MV-4-11 (cell line): Measurements from ENCODE around the gene ABCG1.

Source experiments
- DNase-seq: peaks from one replicate; lab custom pipeline; 2025; lab: John Stamatoyannopoulos, UW

Gene ABCG1

DNA sequence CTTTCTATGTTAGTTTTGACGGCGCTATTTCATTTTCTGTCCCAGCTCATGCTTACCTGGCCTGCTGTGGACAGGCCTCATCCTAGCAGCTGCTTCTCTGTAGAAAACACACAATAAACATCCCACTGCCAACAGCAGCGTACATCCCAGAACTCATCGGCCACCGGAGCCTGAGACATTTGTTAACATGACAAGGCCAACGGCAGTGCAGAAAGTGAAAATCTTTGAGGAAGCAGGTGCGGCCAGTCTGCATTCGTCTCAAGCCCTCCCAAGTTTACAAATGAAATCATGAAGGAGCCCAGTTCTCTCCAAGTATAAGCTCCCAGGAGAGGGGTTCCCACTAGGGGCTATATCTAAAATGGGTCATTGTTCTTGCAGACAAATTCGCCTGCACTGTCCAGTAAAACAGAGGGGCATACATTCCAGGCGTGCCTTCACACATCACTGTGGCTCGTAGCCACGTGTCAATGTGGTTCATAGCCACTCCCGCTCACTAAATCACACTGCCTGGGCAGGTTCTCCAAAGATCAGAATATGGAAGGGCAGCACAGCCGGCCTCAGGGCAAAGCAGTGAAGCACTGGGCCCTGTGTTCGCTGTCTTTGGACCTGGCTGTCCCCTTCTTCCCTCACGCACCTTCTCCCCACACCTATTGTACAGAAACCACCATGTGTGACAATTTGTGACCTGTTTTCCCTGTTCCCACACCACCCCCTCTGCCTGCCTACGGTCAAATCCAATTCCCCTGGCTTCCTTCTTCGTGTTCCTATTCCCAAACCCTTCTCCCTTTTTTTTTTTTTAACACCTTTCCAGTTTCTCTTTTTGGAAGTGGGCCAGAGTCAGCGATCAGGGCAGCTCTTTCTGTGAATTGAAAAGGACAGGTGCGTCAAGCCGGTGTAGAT is 27.0 kb upstream of the ABCG1 start:
- no peak for DNase-seq

DNA sequence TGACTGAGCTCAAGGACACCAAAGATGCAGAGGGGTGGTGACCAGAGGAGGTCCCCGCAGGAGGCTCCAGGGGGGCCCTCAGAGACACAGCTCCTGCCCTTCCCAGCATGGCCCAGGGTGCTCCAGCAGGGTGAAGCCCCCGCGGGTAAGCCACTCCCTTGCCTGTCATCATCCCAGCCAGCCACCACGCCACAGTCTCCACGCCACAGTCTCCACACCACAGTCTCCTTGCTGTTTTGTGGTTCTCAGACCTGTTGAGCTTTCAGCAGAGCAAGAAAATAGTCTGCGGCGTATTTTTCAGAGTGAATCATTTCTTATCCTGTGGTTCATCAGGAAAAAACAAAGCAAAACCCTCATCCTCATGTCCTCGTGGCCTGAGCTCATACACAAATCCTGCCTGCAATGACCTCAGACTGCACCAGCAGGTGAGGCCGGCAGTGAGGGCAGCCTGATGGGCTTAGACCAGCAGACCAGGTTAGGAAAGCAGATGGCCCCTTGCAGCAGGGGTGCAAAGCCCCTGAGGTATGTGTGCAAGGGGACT is 25.7 kb upstream of the ABCG1 start:
- peak; percentile 62 for DNase-seq

DNA sequence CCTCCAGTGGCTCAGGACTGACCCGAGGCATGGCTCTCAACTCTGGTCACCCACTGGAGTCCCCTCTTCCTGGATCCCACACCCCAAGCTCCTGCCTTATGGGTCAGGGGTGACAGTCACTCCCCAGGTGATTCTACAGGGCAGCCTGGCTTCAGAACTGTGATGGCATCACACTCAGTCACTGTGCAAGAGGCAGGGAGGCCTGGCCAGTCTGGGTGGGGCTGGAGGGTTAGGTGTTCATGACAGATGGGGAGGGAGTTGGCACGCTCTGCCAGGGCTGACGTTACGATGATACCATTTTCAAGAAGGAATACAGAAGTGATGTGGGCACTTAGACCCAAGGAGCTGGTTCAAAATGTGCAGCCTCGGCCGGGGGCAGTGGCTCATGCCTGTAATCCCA is 25.2 kb upstream of the ABCG1 start:
- DNase-seq = no peak

DNA sequence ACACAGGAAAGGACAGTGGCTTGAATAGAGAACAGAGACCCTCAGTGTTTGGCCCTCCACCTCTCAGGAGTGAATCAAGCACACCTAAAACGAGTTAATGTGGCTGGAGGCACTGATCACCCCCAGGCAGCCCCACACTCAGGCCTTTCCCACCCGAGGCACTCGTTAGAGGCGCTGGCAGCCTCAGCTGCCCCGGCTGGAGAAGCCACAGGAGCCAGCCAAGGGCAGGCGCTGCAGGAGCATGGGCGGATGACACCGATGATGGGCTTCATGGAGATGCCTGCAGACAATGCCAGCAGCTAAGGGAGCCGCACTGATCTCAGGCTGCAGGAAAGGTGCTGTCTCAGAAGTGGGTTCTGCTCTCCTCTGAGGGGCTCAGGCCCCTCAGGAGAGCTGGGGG is 24.1 kb upstream of the ABCG1 start:
- DNase-seq = no peak

DNA sequence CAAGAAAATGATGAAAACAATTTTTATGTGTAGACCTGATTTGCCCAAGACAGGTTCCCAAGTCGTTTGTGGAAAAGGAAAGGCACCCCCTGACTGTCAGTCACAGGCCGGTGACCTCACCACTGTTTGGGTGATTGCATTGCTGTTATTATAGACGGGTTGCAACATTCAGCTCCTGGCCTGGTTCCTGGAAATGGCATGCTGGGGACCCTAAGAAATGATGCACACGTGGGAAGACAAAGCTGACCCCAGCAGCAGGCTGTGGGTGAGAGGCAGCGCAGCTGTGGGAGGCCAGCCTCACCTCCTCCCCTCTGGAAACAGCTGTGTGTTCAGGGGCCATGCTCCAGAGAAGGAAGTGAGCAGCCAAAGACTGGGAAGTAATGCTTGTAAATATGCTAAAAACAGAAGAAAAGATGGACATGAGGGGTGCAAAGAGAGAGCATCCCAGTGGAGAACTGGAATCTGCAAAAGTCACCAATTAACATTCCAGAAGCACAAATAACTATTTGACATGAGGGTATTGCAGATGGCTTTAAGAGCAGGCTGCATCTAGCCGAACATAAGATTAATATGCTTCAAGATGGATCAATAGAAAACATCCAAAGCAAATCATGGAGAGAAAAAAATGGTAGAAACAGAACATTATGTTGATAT is 23.4 kb upstream of the ABCG1 start:
- peak; percentile 98 for DNase-seq

DNA sequence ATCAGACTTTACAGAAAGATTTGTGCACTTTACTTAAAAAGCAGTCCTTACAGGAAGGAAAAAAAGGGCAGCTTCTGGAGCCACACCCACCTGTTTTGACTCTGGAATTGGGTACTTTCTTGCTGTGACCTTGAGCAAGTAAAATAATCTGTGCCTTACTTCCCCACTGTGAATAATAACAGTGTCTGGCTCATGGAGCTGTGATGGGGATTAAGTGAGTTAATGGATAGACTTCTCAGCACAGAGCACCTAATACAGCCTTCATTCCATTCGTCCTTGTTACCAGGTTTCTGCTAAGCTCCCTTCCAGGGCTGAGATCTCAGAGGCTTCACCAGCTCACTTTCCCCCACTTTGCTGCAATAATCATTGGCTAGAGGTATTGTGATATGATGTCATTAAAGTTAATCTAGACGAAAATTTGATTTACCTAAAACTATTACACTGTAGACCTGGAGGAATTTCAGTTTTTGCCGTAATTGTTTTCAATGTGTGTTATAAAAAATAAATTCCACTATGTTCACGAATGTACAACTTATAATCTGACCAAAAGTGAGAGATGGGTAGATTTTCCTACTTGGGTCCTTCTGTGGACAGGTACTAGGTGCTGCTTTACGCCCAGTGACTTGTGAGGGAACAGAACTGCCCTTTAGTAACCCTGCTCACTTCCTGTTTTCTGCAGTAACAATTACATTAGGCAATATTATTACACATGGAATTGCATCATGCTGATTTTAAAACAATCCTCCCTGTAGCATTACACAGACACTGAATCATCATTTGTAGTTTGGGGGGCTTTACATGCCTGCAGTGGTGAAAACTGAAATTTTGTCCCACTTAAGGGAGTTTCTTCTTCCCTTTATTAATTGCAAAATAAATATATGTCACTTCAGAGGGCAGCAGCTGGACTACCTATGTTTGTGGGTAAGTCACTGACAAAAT is 19.7 kb upstream of the ABCG1 start:
- peak; percentile 93 for DNase-seq

DNA sequence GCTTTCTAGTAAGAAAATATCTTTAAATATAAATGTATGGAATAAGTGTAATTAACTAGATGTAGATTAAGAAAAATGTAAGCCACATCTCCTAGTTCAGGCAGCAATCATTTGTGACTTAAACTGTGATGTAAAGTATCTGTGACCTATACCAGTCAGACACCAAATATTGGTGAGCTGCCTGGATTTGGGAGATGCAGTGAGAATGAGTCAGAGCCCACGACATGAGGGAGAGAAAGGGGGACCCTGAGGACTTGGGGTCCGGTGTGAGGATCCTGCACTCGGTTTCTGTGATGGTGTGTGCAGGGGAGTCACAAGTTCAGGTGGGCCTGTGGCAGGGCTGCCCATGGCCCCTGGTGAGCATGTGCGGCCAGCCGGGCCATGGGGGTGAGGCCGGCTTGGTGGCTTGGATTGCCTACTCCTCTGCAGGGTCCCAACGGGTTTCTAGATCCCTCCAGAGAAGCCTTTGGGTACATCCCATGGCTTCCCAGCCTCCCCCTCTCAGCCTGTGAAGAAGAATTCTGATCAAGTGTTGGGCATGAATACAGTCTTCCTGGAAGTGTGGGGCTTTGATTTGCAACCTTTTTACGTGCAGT is 19.0 kb upstream of the ABCG1 start:
- no peak for DNase-seq

DNA sequence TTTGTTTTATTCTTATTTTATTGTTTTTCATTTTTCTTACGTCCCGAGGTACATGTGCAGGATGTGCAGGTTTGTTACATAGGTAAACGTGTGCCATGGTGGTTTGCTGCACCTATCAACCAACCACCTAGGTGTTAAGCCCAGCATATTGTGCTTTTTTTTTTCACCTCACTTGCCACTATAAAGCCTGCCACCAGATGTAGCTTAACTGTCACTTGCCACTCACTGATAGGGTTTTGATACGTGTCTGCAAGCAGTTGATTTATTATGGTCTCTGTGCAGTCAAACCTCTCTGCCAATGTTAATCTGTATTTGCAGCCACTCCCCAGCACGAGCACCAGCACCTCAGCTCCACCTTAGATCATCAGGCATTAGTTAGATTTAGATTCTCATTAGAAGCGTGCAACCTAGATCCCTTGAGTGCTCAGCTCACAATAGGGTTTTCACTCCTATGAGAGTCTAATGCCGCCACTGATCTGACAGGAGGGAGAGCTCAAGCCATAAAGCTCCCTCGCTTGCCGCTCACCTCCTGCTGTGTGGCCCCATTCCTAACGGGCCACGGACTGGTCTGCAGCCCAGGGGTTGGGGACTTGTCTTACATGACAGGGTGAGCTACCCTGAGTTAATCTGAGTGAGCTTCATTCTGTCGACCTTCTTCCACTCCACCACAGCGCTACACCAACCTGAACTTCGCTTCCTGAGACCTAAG is 17.9 kb upstream of the ABCG1 start:
- no peak for DNase-seq

DNA sequence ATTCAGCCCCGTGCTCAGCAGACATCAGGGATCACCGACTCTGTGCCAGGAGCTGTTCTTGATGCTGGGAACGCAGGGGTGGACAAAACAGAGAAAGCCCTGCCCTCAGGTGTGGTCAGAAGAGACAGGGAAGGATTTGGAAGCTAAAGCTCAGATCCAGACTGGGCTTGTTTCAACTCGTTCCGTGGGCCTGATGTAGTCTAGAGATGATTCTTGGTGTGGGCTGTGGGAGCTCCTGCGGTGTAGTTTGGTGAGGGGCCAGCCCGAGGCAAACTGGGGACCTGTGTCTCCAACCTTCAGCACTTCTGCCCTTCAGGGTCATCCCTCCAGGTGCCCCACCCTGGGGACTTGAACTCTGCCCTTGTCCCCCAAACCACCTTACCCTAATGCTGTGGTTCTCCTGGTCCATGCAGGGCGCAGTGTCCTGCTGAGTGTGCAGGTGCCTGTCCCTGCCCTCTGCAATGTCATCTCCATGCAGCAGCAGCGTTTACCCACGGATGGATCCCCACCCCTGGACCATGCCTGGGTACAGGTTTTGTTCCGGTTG is 17.3 kb upstream of the ABCG1 start:
- DNase-seq = no peak

DNA sequence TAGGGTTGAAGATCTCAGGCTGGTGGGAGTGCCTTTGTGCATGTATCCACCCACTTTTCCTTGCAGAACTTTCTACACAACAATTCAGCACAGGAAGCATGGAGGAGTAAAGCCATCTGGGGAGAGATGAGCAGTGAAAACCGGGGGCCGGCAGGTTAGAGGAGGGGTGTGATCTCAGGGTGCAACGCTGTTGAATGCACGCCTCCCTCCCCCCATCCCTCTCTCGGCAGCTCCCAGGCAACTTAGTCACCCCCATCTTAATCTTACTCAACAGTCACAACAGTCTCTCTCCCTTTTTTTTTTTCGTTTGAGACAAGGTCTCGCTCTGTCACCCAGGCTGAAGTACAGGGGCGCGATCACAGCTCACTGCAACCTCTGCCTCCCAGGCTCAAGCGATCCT is 16.6 kb upstream of the ABCG1 start:
- DNase-seq = no peak

DNA sequence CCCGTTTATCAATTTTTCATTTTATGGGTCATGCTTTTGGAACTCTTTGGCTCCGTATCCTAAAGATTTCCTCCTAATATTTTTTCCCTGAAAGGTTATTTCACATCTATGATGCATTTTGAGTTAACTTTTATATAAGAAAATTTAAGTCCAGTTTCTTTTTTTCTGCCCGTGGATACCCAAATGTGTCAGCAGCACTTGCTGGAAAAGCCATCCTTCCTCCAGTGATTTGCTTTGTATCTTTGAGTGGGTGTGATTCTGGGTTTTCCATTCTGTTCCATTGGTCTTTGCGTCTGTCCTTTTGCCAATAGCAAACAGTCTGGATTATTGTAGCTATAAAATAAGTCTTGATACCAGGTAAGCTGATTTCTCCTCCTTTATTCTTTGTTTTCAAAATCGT is 15.6 kb upstream of the ABCG1 start:
- DNase-seq = no peak

DNA sequence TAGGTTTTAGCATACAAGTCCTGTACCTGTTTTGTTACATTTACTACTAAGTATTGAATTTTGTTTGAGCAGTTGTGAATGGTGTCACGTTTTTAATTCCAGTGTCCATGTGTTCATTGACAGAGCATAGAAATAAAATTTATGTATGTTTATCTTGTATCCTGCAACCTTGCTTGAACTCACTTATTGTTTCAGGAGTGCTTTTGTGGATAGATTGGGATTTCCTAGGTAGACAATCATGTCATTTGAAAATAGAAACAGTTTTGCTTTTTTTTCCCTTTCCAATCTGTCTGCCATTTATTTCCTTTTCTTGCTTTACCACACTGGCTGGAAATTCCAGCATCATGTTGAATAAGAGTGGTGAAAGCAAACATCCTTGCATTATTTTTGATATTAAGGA is 15.0 kb upstream of the ABCG1 start:
- DNase-seq = no peak

DNA sequence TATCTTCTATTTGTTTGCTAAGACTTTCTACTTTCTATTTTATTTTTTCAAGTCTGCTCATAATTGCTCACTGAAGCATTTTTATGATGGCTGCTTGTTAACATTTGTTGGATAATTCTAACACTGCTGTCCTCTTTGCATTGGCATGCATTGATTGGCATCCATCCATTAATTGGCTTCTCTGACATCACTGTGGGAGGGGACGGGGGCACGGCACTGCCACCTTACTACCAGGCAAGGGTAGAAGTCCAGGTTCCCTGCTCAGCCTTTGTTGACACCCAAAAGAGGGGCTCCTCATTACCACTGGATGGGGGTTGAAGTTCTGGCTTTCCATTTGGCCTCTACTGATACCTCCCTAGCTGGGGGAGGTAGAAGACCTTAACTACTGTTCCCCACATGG is 11.5 kb upstream of the ABCG1 start:
- DNase-seq = no peak

DNA sequence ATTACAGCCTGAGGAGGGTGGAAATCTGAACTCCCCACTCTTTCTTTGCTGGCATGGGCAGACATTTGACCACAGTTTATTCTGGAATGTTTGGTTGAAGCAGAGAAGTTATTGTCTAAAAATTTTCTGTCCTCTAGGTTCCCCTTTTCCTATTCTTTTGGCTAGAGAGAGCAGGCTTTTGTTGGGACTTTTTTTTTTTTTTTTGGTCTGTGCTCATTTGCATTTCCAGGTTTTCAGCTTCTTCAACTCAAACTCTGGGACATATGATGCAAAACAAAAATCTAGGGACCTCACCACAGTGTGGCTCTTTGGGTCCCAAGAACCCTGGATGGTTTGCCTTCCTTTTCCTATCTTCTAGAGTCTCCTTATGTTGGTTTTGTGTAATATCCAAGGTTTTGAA is 10.9 kb upstream of the ABCG1 start:
- no peak for DNase-seq

DNA sequence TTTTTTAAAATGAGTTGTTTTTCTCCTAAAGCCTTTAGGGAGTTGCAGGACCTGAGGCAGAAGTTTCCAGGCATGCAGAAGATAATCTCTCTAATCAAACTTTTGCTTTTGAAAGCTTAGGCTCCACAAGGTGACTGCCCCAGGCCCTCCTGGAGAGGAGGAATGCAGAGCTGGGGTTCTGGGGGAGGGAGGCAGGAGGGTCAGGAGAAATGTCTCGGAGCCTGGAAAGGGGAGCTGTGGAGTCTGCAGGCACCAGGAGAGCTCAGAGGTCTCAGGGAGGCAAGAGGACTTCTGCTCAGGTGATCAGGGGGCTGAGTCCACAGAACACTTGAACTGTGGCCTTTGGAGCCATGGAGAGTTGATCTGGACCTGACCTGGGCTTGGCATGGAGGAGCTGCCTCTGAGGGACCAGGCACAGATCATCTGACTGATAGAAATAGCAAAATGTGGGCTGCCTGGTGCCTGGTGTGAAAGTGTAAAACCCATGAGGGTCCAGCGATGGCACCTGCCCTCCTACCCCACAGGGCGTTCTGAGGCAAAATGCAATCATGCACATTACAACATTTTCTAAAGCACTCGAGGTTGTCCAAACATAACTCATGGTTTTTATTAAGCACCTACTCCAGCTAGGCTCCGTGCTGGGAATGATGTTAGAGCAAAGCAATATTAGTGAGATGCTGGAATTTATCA is 10.0 kb upstream of the ABCG1 start:
- DNase-seq = no peak

DNA sequence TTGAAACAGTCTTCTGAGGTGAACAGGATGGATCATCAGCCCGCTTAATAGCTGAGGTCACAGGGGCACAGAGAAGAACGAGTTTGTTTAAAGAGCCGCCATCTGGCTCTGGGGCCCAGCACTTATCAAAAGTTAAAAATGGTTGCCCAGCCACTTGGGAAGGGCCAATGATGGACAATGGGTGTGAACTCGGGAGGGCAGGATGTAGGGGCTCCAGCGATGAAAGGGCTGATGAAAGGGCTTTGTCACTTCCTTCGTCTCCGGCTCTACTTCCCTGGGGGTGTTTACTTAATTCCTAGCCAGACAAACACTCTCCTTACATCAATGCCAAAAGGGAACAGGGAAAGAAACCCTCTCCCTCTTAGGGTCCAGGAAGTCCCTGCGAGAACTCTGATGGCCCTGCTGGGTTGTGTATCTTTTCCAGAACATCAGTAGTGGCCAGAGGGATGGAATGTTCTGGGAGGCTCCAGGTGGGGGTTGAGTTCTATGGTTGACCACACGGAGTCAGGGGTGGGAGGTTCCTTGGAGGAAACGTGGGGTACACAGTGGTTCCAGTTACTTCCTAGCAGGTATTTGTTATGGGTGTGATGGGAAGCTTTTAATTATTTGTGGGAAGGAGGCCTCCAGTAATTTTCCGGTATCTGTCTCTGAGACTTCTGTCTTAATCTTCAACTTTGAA is 9.0 kb upstream of the ABCG1 start:
- no peak for DNase-seq

DNA sequence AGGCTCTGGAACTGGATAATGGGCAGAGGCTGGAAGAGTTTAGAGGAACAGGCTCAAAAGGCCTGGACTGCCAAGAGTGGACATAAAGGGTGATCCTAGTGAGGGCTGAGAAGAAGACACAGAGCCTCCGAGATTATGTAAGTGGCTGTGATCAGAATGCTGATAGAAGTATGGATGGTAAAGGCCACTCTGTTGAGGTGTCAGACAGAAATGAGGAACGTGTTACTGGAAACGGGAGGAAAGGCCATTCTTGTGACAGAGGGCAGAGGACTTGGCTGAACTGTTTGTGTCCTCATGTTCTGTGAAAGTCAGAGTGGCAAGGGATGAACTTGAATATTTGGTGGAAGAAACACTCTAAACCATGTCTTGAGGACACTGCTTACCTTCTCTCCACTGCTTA is 6.7 kb upstream of the ABCG1 start:
- DNase-seq = no peak

DNA sequence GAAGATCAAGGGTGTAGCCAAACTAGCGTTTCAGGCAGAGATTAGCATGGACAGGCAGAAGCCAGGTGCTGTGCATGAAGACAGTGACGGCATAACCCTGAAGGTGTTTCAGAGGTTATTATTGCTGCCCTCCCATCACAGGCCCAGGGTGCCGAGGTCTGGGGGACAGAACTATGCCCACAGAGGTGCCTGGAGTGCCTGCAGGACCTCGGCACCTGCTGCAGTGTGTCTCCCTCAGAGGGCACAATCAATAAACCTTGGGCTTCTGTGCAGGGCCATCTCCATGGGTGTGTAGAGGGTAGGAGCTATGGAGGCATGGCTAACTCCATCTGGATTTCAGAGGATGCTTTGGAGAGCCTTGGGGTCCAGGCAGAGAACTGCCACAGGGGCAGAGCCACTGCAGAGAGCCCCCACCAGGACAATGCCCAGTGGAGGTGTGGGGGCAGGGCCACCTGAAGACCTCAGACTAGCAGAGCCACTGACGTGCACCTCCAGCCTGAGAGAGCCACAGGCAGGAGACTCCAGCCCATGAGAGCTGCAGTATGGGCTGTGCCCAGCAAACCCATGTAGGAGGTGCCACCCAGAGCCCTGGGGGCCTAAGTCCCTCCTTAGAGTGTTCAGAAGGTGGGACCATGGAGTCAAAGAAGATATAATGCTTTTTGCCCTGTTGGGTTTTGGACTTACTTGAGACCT is 5.7 kb upstream of the ABCG1 start:
- DNase-seq = no peak
